Measurements from ENCODE around the gene NTM. TPM values are rescaled to one million over a fixed set of nuclear protein-coding genes. Genes with fewer than 3 reads are reported as not detected.

The NTM gene
- total RNA-seq, 1 experiment from 2014 or later, result 8.6 TPM

DNA sequence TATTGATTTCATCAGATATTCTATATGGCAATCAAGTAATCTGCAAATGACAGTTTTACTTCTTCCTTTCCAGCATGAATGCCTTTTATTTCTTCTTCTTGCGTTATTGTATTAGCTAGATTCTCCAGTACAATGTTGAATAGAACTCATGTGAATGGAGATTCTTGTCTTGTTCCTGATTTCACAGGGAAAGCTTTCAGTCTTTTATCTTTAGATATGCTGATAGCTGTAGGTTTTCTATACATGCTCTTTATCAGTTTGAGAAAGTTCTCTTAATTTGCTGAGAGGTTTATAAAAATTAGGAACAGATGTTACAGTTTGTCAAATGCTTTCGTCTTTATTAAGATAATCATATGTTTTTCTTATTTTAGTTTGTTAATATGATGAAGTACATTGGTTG lies 347.2 kb downstream of the NTM start:
- Histone ChIP-seq H3K27ac (ENCODE audit: low read depth, low read length, poor library complexity, severe bottlenecking) (no peak overlapping the region), H3K4me1 (ENCODE audit: insufficient read depth, low read length, poor library complexity, severe bottlenecking) (no peaks in the 10 kb centered on the region), H3K9me3 (ENCODE audit: low read depth, low read length, poor library complexity, severe bottlenecking) (no peaks in the 10 kb centered on the region), H3K4me3 (ENCODE audit: low read depth, low read length, poor library complexity, severe bottlenecking) (no peak overlapping the region), H3K27me3 (replicated peaks; ENCODE audit: insufficient read depth, low read depth, low read length, poor library complexity) (peaks cover 29% of the 10 kb centered on the region), H3K36me3 (ENCODE audit: insufficient read depth, low read length, poor library complexity, severe bottlenecking) (no peaks in the 10 kb centered on the region)
- BruUV-seq (replicated peaks), result no TSS peak
- DNase-seq (ENCODE audit: low spot score), result no peak
- ChIA-PET CTCF (no interaction called here), POLR2A (ENCODE audit: low non-redundant PET) (no interaction called here)
- intact Hi-C loops (cut with micrococcal nuclease; ENCODE audit: unreplicated experiment), result no loop called here
- TF ChIP-seq, protein P1, sequence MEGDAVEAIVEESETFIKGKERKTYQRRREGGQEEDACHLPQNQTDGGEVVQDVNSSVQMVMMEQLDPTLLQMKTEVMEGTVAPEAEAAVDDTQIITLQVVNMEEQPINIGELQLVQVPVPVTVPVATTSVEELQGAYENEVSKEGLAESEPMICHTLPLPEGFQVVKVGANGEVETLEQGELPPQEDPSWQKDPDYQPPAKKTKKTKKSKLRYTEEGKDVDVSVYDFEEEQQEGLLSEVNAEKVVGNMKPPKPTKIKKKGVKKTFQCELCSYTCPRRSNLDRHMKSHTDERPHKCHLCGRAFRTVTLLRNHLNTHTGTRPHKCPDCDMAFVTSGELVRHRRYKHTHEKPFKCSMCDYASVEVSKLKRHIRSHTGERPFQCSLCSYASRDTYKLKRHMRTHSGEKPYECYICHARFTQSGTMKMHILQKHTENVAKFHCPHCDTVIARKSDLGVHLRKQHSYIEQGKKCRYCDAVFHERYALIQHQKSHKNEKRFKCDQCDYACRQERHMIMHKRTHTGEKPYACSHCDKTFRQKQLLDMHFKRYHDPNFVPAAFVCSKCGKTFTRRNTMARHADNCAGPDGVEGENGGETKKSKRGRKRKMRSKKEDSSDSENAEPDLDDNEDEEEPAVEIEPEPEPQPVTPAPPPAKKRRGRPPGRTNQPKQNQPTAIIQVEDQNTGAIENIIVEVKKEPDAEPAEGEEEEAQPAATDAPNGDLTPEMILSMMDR (conservative IDR thresholded peaks at IDR 0.05; ENCODE audit: low read depth, low read length), result no peak
- TF ChIP-seq EZH2 (IDR thresholded peaks at IDR 0.05; ENCODE audit: borderline replicate concordance, low read depth, low read length, poor library complexity, severe bottlenecking), result no peak

DNA sequence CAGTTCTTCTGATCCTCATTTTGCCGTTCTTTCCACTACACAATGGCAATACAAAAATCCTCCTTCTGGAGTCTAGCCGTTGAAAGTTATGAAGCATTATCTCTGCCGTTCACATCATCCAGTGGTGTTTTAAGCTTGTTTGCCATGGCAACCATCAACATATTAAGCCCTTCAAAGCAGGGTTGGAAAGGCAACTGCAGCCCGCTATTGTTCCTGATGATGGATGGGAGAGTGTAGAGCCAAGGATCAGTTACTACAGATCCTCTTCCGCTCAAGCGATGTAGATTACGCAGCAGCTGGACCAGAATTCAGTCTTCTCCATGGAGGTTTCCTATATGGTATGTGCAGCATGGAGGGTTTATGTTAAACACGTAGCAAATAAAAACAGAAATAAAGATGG lies 352.7 kb downstream of the NTM start:
- Histone ChIP-seq H3K4me3 (ENCODE audit: low read depth, low read length, poor library complexity, severe bottlenecking) (no peak overlapping the region), H3K36me3 (ENCODE audit: insufficient read depth, low read length, poor library complexity, severe bottlenecking) (no peaks in the 10 kb centered on the region), H3K9me3 (ENCODE audit: low read depth, low read length, poor library complexity, severe bottlenecking) (no peaks in the 10 kb centered on the region), H3K27me3 (replicated peaks; ENCODE audit: insufficient read depth, low read depth, low read length, poor library complexity) (peaks cover 29% of the 10 kb centered on the region), H3K27ac (ENCODE audit: low read depth, low read length, poor library complexity, severe bottlenecking) (no peak overlapping the region), H3K4me1 (ENCODE audit: insufficient read depth, low read length, poor library complexity, severe bottlenecking) (no peaks in the 10 kb centered on the region)
- TF ChIP-seq, protein P1 (conservative IDR thresholded peaks at IDR 0.05; ENCODE audit: low read depth, low read length), result no peak
- TF ChIP-seq EZH2 (IDR thresholded peaks at IDR 0.05; ENCODE audit: borderline replicate concordance, low read depth, low read length, poor library complexity, severe bottlenecking), result no peak
- intact Hi-C loops (cut with micrococcal nuclease; ENCODE audit: unreplicated experiment), result no loop called here
- DNase-seq (ENCODE audit: low spot score), result no peak
- CTCF ChIA-PET, result no interaction called here
- no TSS peak for BruUV-seq (replicated peaks)
- POLR2A ChIA-PET (ENCODE audit: low non-redundant PET), result no interaction called here

DNA sequence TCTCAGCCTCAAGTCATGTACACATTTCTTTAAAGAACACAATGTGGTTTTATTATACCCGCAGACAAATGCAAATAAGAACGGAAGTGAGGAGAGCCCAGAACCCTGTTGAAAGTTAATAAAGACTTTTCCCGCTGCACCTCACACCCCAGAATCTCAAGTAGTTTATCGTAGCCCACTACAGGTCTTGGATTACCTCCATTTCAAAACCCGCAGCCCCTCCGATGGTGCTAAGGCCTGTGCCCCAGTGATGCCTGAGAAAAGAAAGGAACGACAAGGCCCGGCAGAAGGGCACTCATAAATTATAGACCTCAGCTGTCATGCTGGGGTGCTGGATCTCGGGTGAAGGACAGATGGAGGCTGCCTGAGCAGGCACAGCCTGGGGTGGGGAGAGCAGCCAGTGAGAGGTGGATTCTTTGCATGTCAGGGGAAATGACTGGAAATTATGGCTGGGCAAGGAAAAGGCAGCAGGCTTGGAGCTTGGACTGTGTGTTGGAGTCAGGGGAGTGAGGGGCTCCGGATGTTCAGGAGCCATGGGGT lies 354.1 kb downstream of the NTM start:
- POLR2A ChIA-PET (ENCODE audit: low non-redundant PET), result no interaction called here
- Histone ChIP-seq H3K4me1 (ENCODE audit: insufficient read depth, low read length, poor library complexity, severe bottlenecking) (no peaks in the 10 kb centered on the region), H3K27ac (ENCODE audit: low read depth, low read length, poor library complexity, severe bottlenecking) (no peak overlapping the region)

More for the DNA sequence above, 354.1 kb downstream of the NTM start:
- no TSS peak for BruUV-seq (replicated peaks)
- Histone ChIP-seq H3K9me3 (ENCODE audit: low read depth, low read length, poor library complexity, severe bottlenecking) (peaks cover 4% of the 10 kb centered on the region), H3K4me3 (ENCODE audit: low read depth, low read length, poor library complexity, severe bottlenecking) (no peak overlapping the region), H3K27me3 (replicated peaks; ENCODE audit: insufficient read depth, low read depth, low read length, poor library complexity) (peaks cover 19% of the 10 kb centered on the region), H3K36me3 (ENCODE audit: insufficient read depth, low read length, poor library complexity, severe bottlenecking) (no peaks in the 10 kb centered on the region)
- TF ChIP-seq, protein P1 (conservative IDR thresholded peaks at IDR 0.05; ENCODE audit: low read depth, low read length), result no peak
- no peak for TF ChIP-seq EZH2 (IDR thresholded peaks at IDR 0.05; ENCODE audit: borderline replicate concordance, low read depth, low read length, poor library complexity, severe bottlenecking)
- CTCF ChIA-PET, result no interaction called here
- no peak for DNase-seq (ENCODE audit: low spot score)
- intact Hi-C loops (cut with micrococcal nuclease; ENCODE audit: unreplicated experiment), result no loop called here
